Lower leg skin (tissue), 3 donors: ENCODE measurements around the gene PPP4R3C.
"Not testable (repeated sequence)": the region's sequence is repeated elsewhere in the genome, so short reads cannot be mapped to it uniquely, and the experiment has no call there.

Experiments
- POLR2A ChIP-seq, 2 donors: fragments of 450-650 bp; IDR thresholded peaks; one replicate each; pipeline ENCODE4 v1.6.1; 2016 to 2017; ENCODE audit warnings: antibody characterized with exemption in 2 of 2, mild to moderate bottlenecking in 1 of 2, moderate library complexity in 1 of 2
- TF ChIP-seq, protein P1 (sequence below), 3 donors: fragments of 450-650 bp; IDR thresholded peaks; one replicate each; pipeline ENCODE4 v1.5.1; 2016; ENCODE audit warnings: antibody characterized with exemption in 3 of 3, mild to moderate bottlenecking in 3 of 3, moderate library complexity in 2 of 3

DNA sequence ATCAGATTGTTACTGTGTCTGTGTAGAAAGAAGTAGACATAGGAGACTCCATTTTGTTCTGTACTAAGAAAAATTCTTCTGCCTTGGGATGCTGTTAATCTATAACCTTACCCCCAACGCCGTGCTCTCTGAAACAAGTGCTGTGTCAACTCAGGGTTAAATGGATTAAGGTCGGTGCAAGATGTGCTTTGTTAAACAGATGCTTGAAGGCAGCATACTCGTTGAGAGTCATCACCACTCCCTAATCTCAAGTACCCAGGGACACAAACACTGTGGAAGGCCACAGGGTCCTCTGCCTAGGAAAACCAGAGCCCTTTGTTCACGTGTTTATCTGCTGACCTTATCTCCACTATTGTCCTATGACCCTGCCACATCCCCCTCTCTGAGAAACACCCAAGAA, 4.0 kb downstream of the PPP4R3C start:
- not testable (repeated sequence) for TF ChIP-seq POLR2A (IDR thresholded peaks at IDR 0.05)
- TF ChIP-seq, protein P1, sequence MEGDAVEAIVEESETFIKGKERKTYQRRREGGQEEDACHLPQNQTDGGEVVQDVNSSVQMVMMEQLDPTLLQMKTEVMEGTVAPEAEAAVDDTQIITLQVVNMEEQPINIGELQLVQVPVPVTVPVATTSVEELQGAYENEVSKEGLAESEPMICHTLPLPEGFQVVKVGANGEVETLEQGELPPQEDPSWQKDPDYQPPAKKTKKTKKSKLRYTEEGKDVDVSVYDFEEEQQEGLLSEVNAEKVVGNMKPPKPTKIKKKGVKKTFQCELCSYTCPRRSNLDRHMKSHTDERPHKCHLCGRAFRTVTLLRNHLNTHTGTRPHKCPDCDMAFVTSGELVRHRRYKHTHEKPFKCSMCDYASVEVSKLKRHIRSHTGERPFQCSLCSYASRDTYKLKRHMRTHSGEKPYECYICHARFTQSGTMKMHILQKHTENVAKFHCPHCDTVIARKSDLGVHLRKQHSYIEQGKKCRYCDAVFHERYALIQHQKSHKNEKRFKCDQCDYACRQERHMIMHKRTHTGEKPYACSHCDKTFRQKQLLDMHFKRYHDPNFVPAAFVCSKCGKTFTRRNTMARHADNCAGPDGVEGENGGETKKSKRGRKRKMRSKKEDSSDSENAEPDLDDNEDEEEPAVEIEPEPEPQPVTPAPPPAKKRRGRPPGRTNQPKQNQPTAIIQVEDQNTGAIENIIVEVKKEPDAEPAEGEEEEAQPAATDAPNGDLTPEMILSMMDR (IDR thresholded peaks at IDR 0.05) = not testable (repeated sequence)
